Lower leg skin (tissue), 3 donors: ENCODE measurements around the gene ABCG1.

Experiments used
- POLR2A ChIP-seq, 2 donors: fragments of 450-650 bp; IDR thresholded peaks; one replicate each; pipeline ENCODE4 v1.6.1; 2016 to 2017; ENCODE audit warnings: antibody characterized with exemption in 2 of 2, mild to moderate bottlenecking in 1 of 2, moderate library complexity in 1 of 2
- TF ChIP-seq, protein P1 (sequence below), 3 donors: fragments of 450-650 bp; IDR thresholded peaks; one replicate each; pipeline ENCODE4 v1.5.1; 2016; ENCODE audit warnings: antibody characterized with exemption in 3 of 3, mild to moderate bottlenecking in 3 of 3, moderate library complexity in 2 of 3

DNA sequence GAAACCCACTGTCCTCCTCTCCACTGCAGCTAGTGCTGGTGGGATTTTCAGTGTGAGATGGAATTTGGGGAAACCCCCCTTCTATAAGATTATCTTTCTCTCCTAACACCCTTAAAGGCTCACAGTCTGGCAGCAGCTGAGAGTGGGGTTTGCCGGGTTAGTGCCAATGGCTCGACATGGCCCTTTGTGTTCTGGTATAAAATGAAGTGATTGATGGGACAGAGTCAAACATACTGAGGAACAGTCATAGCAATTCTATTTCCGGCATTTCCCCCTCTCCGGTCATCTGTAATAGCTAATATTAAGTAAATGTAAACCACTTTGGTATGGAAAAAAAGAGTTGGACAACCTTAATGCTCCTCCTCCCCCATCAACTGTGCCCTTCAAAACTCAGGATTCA, 58.7 kb downstream of the ABCG1 start:
- TF ChIP-seq POLR2A (IDR thresholded peaks at IDR 0.05): no peak
- TF ChIP-seq, protein P1, sequence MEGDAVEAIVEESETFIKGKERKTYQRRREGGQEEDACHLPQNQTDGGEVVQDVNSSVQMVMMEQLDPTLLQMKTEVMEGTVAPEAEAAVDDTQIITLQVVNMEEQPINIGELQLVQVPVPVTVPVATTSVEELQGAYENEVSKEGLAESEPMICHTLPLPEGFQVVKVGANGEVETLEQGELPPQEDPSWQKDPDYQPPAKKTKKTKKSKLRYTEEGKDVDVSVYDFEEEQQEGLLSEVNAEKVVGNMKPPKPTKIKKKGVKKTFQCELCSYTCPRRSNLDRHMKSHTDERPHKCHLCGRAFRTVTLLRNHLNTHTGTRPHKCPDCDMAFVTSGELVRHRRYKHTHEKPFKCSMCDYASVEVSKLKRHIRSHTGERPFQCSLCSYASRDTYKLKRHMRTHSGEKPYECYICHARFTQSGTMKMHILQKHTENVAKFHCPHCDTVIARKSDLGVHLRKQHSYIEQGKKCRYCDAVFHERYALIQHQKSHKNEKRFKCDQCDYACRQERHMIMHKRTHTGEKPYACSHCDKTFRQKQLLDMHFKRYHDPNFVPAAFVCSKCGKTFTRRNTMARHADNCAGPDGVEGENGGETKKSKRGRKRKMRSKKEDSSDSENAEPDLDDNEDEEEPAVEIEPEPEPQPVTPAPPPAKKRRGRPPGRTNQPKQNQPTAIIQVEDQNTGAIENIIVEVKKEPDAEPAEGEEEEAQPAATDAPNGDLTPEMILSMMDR (IDR thresholded peaks at IDR 0.05): no peak
